ENCODE results near the gene ACTR1A. TPM values are rescaled to one million over a fixed set of nuclear protein-coding genes. Genes with fewer than 3 reads are reported as not detected.
"Not testable (repeated sequence)": the region's sequence is repeated elsewhere in the genome, so short reads cannot be mapped to it uniquely, and the experiment has no call there.

ACTR1A gene
- total and polyA plus RNA-seq, 4 donors = 113 to 177 (median 155) TPM

- 26% methylated on average over 6 of the region's 8 CpGs for WGBS (ENCODE audit: insufficient coverage)
- peak overlapping the region; percentile 18 for H3K27ac ChIP-seq (ENCODE audit: low read depth, low read length)
- DNase-seq (ENCODE audit: low read depth in 4 of 6, low spot score in 6 of 6) = peak in 1 of 6 donors; percentile 63
- peak overlapping the region; percentile 71 for H3K4me3 ChIP-seq (ENCODE audit: low read depth, low read length)
- peaks cover 24% of the 10 kb centered on the region for H3K4me1 ChIP-seq (ENCODE audit: control insufficient read depth, insufficient read depth, low read length)
- no peaks in the 10 kb centered on the region for H3K27me3 ChIP-seq (ENCODE audit: control insufficient read depth, insufficient read depth, low read length)
- H3K9me3 ChIP-seq (ENCODE audit: control insufficient read depth, insufficient read depth, low read length) = no peaks in the 10 kb centered on the region
- H3K36me3 ChIP-seq (ENCODE audit: control insufficient read depth, insufficient read depth, low read length) = no peaks in the 10 kb centered on the region
Measured at GRCh38 chr10:102460836-102461186, 41.7 kb downstream of the ACTR1A start.

- H3K27ac ChIP-seq (ENCODE audit: low read depth, low read length) = no peak overlapping the region
- peaks cover 24% of the 10 kb centered on the region for H3K4me1 ChIP-seq (ENCODE audit: control insufficient read depth, insufficient read depth, low read length)
- H3K4me3 ChIP-seq (ENCODE audit: low read depth, low read length) = no peak overlapping the region
- no peaks in the 10 kb centered on the region for H3K9me3 ChIP-seq (ENCODE audit: control insufficient read depth, insufficient read depth, low read length)
- H3K27me3 ChIP-seq (ENCODE audit: control insufficient read depth, insufficient read depth, low read length) = no peaks in the 10 kb centered on the region
- no CpG with 5 or more reads among the region's 4 CpGs for WGBS (ENCODE audit: insufficient coverage)
- peaks cover 3% of the 10 kb centered on the region for H3K36me3 ChIP-seq (ENCODE audit: control insufficient read depth, insufficient read depth, low read length)
- no peak for DNase-seq (ENCODE audit: low read depth in 4 of 6, low spot score in 6 of 6)
Measured at GRCh38 chr10:102458656-102459055, 43.9 kb downstream of the ACTR1A start.

GRCh38 chr10:102457591-102458150, 44.8 kb downstream of the ACTR1A start:
- no peak for DNase-seq (ENCODE audit: low read depth in 4 of 6, low spot score in 6 of 6)
- Histone ChIP-seq H3K9me3 (ENCODE audit: control insufficient read depth, insufficient read depth, low read length) (no peaks in the 10 kb centered on the region), H3K4me1 (ENCODE audit: control insufficient read depth, insufficient read depth, low read length) (peaks cover 17% of the 10 kb centered on the region), H3K4me3 (ENCODE audit: low read depth, low read length) (no peak overlapping the region), H3K27me3 (ENCODE audit: control insufficient read depth, insufficient read depth, low read length) (no peaks in the 10 kb centered on the region), H3K36me3 (ENCODE audit: control insufficient read depth, insufficient read depth, low read length) (peaks cover 8% of the 10 kb centered on the region), H3K27ac (ENCODE audit: low read depth, low read length) (no peak overlapping the region)
- WGBS (ENCODE audit: insufficient coverage) = 97% methylated on average over 6 of the region's 9 CpGs

- no peak overlapping the region for H3K4me3 ChIP-seq (ENCODE audit: low read depth, low read length)
- 78% methylated on average over 4 of the region's 7 CpGs for WGBS (ENCODE audit: insufficient coverage)
- H3K27me3 ChIP-seq (ENCODE audit: control insufficient read depth, insufficient read depth, low read length) = no peaks in the 10 kb centered on the region
- peaks cover 14% of the 10 kb centered on the region for H3K36me3 ChIP-seq (ENCODE audit: control insufficient read depth, insufficient read depth, low read length)
- no peak overlapping the region for H3K27ac ChIP-seq (ENCODE audit: low read depth, low read length)
- DNase-seq (ENCODE audit: low read depth in 4 of 6, low spot score in 6 of 6) = no peak
- H3K4me1 ChIP-seq (ENCODE audit: control insufficient read depth, insufficient read depth, low read length) = peaks cover 11% of the 10 kb centered on the region
- H3K9me3 ChIP-seq (ENCODE audit: control insufficient read depth, insufficient read depth, low read length) = no peaks in the 10 kb centered on the region
Measured at GRCh38 chr10:102455893-102456471, 46.5 kb downstream of the ACTR1A start.

- Histone ChIP-seq H3K4me1 (ENCODE audit: control insufficient read depth, insufficient read depth, low read length) (peaks cover 12% of the 10 kb centered on the region), H3K36me3 (ENCODE audit: control insufficient read depth, insufficient read depth, low read length) (peaks cover 14% of the 10 kb centered on the region)
- H3K27me3 ChIP-seq (ENCODE audit: control insufficient read depth, insufficient read depth, low read length); H3K4me3 ChIP-seq (ENCODE audit: low read depth, low read length); DNase-seq (ENCODE audit: low read depth in 4 of 6, low spot score in 6 of 6); H3K9me3 ChIP-seq (ENCODE audit: control insufficient read depth, insufficient read depth, low read length); H3K27ac ChIP-seq (ENCODE audit: low read depth, low read length): not testable (repeated sequence)
- WGBS (ENCODE audit: insufficient coverage) = 64% methylated on average over 11 of the region's 13 CpGs
Measured at GRCh38 chr10:102454662-102455487, 47.6 kb downstream of the ACTR1A start.

- DNase-seq (ENCODE audit: low read depth in 4 of 6, low spot score in 6 of 6) = no peak
- Histone ChIP-seq H3K27ac (ENCODE audit: low read depth, low read length) (no peak overlapping the region), H3K4me3 (ENCODE audit: low read depth, low read length) (no peak overlapping the region), H3K27me3 (ENCODE audit: control insufficient read depth, insufficient read depth, low read length) (no peaks in the 10 kb centered on the region), H3K9me3 (ENCODE audit: control insufficient read depth, insufficient read depth, low read length) (no peaks in the 10 kb centered on the region), H3K36me3 (ENCODE audit: control insufficient read depth, insufficient read depth, low read length) (peaks cover 14% of the 10 kb centered on the region), H3K4me1 (ENCODE audit: control insufficient read depth, insufficient read depth, low read length) (peaks cover 19% of the 10 kb centered on the region)
- WGBS (ENCODE audit: insufficient coverage) = 66% methylated on average over 4 of the region's 5 CpGs
Measured at GRCh38 chr10:102453502-102453901, 49.0 kb downstream of the ACTR1A start.

GRCh38 chr10:102452672-102453340, 49.7 kb downstream of the ACTR1A start:
- H3K4me1 ChIP-seq (ENCODE audit: control insufficient read depth, insufficient read depth, low read length) = peaks cover 19% of the 10 kb centered on the region
- H3K36me3 ChIP-seq (ENCODE audit: control insufficient read depth, insufficient read depth, low read length) = peaks cover 14% of the 10 kb centered on the region
- H3K27ac ChIP-seq (ENCODE audit: low read depth, low read length) = no peak overlapping the region
- H3K4me3 ChIP-seq (ENCODE audit: low read depth, low read length) = no peak overlapping the region
- WGBS (ENCODE audit: insufficient coverage) = 75% methylated on average over 2 of the region's 3 CpGs
- no peaks in the 10 kb centered on the region for H3K9me3 ChIP-seq (ENCODE audit: control insufficient read depth, insufficient read depth, low read length)
- no peaks in the 10 kb centered on the region for H3K27me3 ChIP-seq (ENCODE audit: control insufficient read depth, insufficient read depth, low read length)
- no peak for DNase-seq (ENCODE audit: low read depth in 4 of 6, low spot score in 6 of 6)

GRCh38 chr10:102451105-102451969, 51.2 kb downstream of the ACTR1A start, which contains the start of gene C10orf95:
TSS of gene C10orf95 (minus strand) at chr10:102451543. CDS start at chr10:102451093, 450 bp downstream.
- 14% methylated on average over 22 of the region's 28 CpGs for WGBS (ENCODE audit: insufficient coverage)
- Histone ChIP-seq H3K27me3 (ENCODE audit: control insufficient read depth, insufficient read depth, low read length) (no peaks in the 10 kb centered on the region), H3K36me3 (ENCODE audit: control insufficient read depth, insufficient read depth, low read length) (peaks cover 14% of the 10 kb centered on the region), H3K4me1 (ENCODE audit: control insufficient read depth, insufficient read depth, low read length) (peaks cover 19% of the 10 kb centered on the region), H3K27ac (ENCODE audit: low read depth, low read length) (peak within 1 kb of the TSS; percentile 2), H3K9me3 (ENCODE audit: control insufficient read depth, insufficient read depth, low read length) (no peaks in the 10 kb centered on the region), H3K4me3 (ENCODE audit: low read depth, low read length) (peak within 1 kb of the TSS; percentile 71)
- peak in 1 of 6 donors; percentile 44 for DNase-seq (ENCODE audit: low read depth in 4 of 6, low spot score in 6 of 6)
